CD4-positive, alpha-beta T cell treated with Interferon alpha-2 for 1 hour (primary cell): ENCODE data around the gene CALCR.
"Not testable (repeated sequence)": the region's sequence is repeated elsewhere in the genome, so short reads cannot be mapped to it uniquely, and the experiment has no call there.

Experiments
- DNase-seq, 2 donors: peaks; one replicate each; pipeline ENCODE4 v3.0.0-alpha.2; 2020 to 2022

The CALCR gene

DNA sequence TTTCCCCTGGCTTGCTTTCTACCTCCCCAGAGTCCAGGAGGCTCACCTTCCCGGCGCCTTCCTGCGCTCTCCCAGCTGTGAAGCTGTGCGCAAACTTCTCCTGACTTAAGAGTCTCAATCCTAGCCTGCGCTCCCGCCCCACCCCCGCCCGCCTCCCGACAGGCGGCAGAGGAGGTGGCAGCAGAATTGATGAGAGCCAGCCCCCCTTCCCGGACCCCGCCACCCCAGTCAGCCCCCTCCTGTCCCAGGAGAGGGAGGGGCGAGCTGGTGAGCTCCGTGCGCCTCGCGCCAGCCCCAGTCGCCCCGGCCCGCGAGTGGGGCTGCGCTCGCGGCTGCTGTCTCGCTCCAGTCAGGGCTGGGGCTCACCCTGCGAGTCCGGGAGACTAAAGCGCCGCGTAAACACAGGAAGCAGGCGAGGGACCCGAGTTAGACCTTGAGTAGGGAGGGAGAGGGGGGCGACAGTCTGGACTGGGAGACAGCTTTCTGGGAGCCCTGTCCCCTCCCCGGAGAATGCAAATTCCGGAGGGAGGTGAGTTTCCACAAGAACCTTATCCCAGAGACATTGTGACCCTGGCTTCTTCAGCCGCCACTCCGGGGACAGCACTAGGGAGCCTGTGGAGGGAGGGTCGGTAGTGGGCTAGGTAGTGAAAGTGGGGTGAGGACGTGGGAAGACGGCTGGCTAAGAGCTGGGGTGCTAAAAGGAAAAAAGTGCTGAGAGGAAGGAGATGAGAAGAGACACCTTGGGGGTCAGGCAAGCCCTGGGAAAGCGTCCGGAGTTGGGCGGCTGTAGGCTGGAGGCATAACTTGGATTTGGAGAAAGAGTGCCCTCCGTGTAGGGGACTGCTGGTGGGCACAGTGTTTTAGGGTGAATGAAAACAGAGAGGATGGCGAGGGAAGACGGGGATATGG is at the start of gene CALCR:
TSS of gene CALCR (minus strand) at position 79 of the 909 bp plus-strand sequence. CDS start 87,743 bp downstream, outside the sequence.
- no peak for DNase-seq

DNA sequence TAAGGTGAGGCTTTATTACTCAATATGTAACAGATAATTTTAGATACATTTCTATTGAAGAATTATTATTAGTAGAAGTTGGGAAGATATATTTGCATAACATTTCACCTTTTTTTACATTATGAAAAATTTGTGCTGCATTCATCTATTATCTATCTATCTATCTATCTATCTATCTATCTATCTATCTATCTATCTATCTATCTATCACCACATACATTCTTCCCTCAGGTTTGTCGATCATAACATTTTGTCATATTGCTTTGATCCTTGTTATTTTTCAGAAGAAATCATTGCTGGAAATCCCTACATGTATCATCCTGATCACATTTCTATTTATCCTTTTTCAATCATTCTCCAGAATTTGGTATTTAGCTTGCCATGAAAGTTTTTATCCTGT is 49.3 kb upstream of the CALCR start:
- no peak for DNase-seq

GRCh38 chr7:93622036-93623033 is 47.8 kb upstream of the CALCR start:
- DNase-seq = no peak

- no peak for DNase-seq
Measured at GRCh38 chr7:93620864-93621263, 46.3 kb upstream of the CALCR start.

DNA sequence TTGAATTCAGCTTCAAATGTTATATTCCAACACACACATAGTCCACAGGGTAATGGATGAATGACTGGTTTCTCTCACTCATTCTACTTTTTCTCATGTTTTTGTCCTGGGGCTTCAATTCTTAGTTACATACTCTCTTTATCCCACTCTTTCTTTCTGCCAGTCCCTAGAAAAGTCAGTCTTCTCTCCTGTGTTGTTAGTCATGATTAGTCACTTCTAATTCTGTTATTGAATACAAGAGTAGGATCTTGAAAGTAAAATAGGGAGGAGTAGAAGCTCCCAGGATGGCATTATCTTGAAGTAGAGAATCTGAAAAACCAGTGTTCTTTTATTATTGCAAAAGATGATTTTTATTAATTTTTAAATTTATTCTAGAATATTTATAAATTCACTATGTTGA is 45.5 kb upstream of the CALCR start:
- no peak for DNase-seq

GRCh38 chr7:93601363-93601762 is 26.8 kb upstream of the CALCR start:
- DNase-seq = no peak

- DNase-seq = no peak
Measured at GRCh38 chr7:93594250-93594649, 19.7 kb upstream of the CALCR start.

- no peak for DNase-seq
Measured at GRCh38 chr7:93592588-93593266, 18.2 kb upstream of the CALCR start.

- DNase-seq = not testable (repeated sequence)
Measured at GRCh38 chr7:93591224-93592050, 16.9 kb upstream of the CALCR start.

- not testable (repeated sequence) for DNase-seq
Measured at GRCh38 chr7:93586479-93586865, 11.9 kb upstream of the CALCR start.

- DNase-seq = not testable (repeated sequence)
Measured at GRCh38 chr7:93585694-93586478, 11.4 kb upstream of the CALCR start.

GRCh38 chr7:93579431-93579830 is 4.9 kb upstream of the CALCR start:
- no peak for DNase-seq

- no peak for DNase-seq
Measured at GRCh38 chr7:93578762-93579161, 4.2 kb upstream of the CALCR start.

GRCh38 chr7:93575555-93576399 is 1.3 kb upstream of the CALCR start:
- no peak for DNase-seq

DNA sequence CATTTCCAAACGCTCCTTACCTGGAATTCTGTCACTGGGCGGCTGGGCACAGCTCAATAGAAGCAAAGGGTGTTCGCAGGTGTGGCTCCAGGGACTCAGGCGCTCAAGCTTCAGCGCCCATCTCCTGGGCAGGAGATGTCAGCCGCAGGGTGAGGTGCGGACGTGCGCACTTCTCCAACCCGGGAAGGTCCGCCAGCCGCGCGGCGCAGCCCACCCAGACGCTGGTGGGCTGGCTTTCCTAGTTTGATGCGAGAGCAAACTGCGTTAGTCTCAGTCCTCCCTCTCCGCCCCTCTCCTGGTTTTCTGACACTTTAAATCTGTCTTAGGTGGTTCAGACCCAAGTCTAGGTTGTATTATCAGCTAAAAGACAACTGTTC is 267 bp downstream of the CALCR start:
- DNase-seq = no peak

- DNase-seq = no peak
Measured at GRCh38 chr7:93569189-93569588, 5.3 kb downstream of the CALCR start.

GRCh38 chr7:93566876-93567275 is 7.6 kb downstream of the CALCR start:
- DNase-seq = no peak

DNA sequence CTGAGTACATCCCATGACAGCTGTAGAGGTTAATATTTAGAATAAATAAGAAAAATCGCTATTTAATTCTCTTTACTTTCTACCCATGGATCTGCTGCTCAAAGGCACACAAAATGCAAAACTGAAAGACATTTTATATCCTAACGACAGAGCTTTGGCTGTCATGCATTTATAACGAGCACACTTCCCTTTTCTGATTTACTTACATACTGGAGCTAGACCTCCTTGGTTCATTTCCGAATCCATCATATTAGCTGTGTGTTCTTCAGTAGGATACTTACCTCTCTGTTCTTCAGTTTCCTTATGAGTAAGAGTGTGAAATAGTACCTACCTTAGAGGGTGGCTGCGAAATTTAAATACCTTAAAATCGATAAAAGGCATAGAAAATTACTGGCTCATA is 10.9 kb downstream of the CALCR start:
- DNase-seq = no peak

DNA sequence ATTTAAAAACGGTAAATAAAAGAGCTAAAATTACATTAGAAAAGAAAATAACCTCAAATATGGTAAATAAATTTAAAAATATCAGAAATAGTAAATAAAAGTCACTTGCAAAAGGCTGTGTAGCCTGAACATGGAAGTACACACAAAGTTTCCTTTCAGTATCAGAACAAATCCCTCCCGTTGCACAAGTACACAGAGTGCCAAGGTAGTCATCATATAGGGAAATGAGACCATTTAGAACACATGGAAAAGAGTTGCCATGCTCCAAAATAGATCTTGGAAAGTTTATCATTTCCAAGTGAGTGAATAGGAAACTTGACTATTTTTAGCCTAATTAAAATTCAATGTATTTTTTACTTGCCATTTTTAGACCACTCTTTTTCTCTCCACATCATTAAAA is 11.6 kb downstream of the CALCR start:
- no peak for DNase-seq

DNA sequence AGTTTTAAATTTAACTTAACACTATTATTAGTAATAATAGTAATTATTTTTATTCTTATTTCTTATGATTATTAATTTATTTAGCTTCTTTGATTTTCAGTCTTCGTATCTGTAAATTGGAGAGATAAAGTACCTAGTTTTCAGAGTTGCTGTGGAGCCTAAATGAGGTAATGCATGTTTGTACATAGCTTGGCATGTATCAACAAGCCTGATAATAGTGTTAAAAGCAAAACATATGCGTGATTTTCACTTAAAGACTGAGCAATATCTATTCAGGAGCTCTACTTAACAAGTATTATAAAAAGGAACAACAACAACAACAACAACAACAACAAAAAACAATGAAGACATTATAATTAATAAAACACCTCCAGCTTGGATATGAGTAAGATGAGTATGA is 12.4 kb downstream of the CALCR start:
- DNase-seq = no peak
